Endodermal cell (in vitro differentiated cells): ENCODE data around the gene KCNQ1. TPM values are rescaled to one million over a fixed set of nuclear protein-coding genes. Genes with fewer than 3 reads are reported as not detected.

Experiments
- DNase-seq: peaks from one replicate; pipeline ENCODE4 v3.0.0-alpha.2; 2017
- H3K27ac ChIP-seq: 2 replicates; pipeline ENCODE4 v1.5.1; 2013; ENCODE audit warnings: mild to moderate bottlenecking, low read depth, low read length, moderate library complexity
- H3K27me3 ChIP-seq: 2 replicates; pipeline ENCODE4 v1.6.1; 2013; ENCODE audit warnings: mild to moderate bottlenecking, low read length, moderate library complexity; ENCODE audit not compliant: insufficient read depth, control insufficient read depth, poor library complexity, severe bottlenecking
- H3K36me3 ChIP-seq: 2 replicates; pipeline ENCODE4 v1.7.0; 2013; ENCODE audit warnings: mild to moderate bottlenecking, low read length, moderate library complexity; ENCODE audit not compliant: control insufficient read depth, insufficient read depth
- H3K4me1 ChIP-seq: one replicate; pipeline ENCODE4 v1.7.0; 2013; ENCODE audit warnings: low read length; ENCODE audit not compliant: control insufficient read depth, insufficient read depth
- H3K4me3 ChIP-seq: 2 replicates; pipeline ENCODE4 v1.5.1; 2013; ENCODE audit warnings: mild to moderate bottlenecking, low read length, moderate library complexity
- H3K9ac ChIP-seq: 2 replicates; pipeline ENCODE4 v1.6.1; 2013; ENCODE audit warnings: mild to moderate bottlenecking, low read length, moderate library complexity; ENCODE audit not compliant: poor library complexity, severe bottlenecking; ENCODE audit errors: extremely low read depth
- H3K9me3 ChIP-seq: 2 replicates; pipeline ENCODE4 v1.6.1; 2013; ENCODE audit warnings: mild to moderate bottlenecking, low read length, moderate library complexity; ENCODE audit not compliant: control insufficient read depth
- H3K27ac Mint-ChIP-seq: 2 replicates; pipeline ENCODE4 v1.8.0; 2020; ENCODE audit warnings: mixed read lengths
- H3K27me3 Mint-ChIP-seq: 2 replicates; pipeline ENCODE4 v1.8.0; 2021; ENCODE audit warnings: mild to moderate bottlenecking, mixed read lengths; ENCODE audit not compliant: insufficient read depth
- H3K36me3 Mint-ChIP-seq: 2 replicates; pipeline ENCODE4 v1.8.0; 2020; ENCODE audit warnings: low read depth, mixed read lengths
- H3K4me1 Mint-ChIP-seq: 2 replicates; pipeline ENCODE4 v1.8.0; 2020; ENCODE audit warnings: mixed read lengths
- H3K4me3 Mint-ChIP-seq: 2 replicates; pipeline ENCODE4 v1.8.0; 2020; ENCODE audit warnings: mild to moderate bottlenecking, moderate library complexity, mixed read lengths
- H3K9me3 Mint-ChIP-seq: 2 replicates; pipeline ENCODE4 v1.8.0; 2020; ENCODE audit warnings: mild to moderate bottlenecking, mixed read lengths
- WGBS, 2 experiments: methylation state at CpG; one replicate each; pipeline versions ENCODE4 v1.1.5 to v1.1.7; 2013; ENCODE audit warnings: missing lambda C conversion rate in 2 of 2, mixed read lengths in 1 of 2; ENCODE audit not compliant: insufficient coverage in 1 of 2, insufficient read length in 1 of 2; 5-methylcytosine and 5-hydroxymethylcytosine counted together
- total RNA-seq, 2 donors: library from RNA; stranded (reverse); fragmentation: NEBNext Ultra II Directional in 1 of 2; extraction: Animal tissue kit (Norgen Biotek cat#: 25700) in 1 of 2; gene quantifications; 2 replicates in 1 of 2; 3 replicates in 1 of 2; pipeline ENCODE4 v1.2.1, GENCODE V29; 2021
- TF ChIP-seq, protein P1 (sequence below): fragments of 200-600 bp; sonication (generic); conservative IDR thresholded peaks from 2 replicates; pipeline ENCODE4 v1.5.0; 2021; ENCODE audit warnings: antibody characterized with exemption, mild to moderate bottlenecking

The KCNQ1 gene
- total RNA-seq, 2 donors from 2014 or later = 1.8 to 3.5 TPM

DNA sequence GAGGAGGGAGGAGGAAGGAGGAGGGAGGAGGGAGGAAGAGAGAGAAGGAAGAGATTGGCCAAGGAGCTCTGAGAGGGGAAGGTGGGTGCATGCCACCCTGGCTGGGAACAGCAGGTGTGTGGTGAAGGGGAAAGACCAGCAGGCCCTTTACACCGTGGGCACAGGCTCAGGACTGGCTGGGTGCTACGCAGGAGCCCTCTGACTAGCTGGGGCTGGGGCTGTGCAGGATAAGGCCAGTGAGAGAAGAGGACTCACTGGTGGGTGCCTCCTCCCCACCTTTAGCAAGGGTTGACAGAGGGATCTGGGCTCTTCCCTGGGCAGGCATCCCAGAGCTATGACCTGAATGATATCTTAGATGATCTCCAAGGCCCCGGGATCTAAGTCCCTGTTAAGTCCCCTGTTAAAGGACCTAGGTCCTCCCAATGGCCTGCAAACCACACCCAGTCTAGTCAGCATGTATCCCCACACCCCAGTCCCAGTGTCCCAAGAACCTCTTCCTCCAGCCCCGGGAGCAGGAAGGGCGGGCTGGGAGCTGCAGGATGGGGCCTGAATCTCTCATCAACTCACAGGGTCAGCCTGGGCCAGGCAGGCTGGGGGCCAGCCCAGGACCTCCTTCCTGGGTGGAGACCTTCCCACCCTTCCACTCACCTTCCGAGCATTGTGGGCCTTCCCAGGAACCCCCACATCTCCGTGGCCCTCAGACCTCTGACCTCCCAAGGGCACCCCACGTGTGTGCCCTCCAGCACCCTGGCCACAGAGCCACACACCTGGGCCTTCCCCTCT, 385.4 kb downstream of the KCNQ1 start:
- no peaks in the 10 kb centered on the region for H3K27me3 ChIP-seq
- Mint-ChIP-seq H3K27me3 (peaks cover 48% of the 10 kb centered on the region), H3K9me3 (peaks cover 21% of the 10 kb centered on the region), H3K4me3 (no peak overlapping the region), H3K4me1 (no peaks in the 10 kb centered on the region), H3K36me3 (no peaks in the 10 kb centered on the region), H3K27ac (no peak overlapping the region)
- no peaks in the 10 kb centered on the region for H3K4me1 ChIP-seq
- no peak for DNase-seq
- peaks cover 18% of the 10 kb centered on the region for H3K9me3 ChIP-seq
- H3K4me3 ChIP-seq = no peak overlapping the region
- 86 to 90% methylated on average over 2 to 8 of the region's 8 CpGs for WGBS, 2 experiments
- no peak overlapping the region for H3K27ac ChIP-seq
- TF ChIP-seq, protein P1, sequence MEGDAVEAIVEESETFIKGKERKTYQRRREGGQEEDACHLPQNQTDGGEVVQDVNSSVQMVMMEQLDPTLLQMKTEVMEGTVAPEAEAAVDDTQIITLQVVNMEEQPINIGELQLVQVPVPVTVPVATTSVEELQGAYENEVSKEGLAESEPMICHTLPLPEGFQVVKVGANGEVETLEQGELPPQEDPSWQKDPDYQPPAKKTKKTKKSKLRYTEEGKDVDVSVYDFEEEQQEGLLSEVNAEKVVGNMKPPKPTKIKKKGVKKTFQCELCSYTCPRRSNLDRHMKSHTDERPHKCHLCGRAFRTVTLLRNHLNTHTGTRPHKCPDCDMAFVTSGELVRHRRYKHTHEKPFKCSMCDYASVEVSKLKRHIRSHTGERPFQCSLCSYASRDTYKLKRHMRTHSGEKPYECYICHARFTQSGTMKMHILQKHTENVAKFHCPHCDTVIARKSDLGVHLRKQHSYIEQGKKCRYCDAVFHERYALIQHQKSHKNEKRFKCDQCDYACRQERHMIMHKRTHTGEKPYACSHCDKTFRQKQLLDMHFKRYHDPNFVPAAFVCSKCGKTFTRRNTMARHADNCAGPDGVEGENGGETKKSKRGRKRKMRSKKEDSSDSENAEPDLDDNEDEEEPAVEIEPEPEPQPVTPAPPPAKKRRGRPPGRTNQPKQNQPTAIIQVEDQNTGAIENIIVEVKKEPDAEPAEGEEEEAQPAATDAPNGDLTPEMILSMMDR = no peak
- H3K36me3 ChIP-seq = no peaks in the 10 kb centered on the region
- H3K9ac ChIP-seq = no peak overlapping the region

DNA sequence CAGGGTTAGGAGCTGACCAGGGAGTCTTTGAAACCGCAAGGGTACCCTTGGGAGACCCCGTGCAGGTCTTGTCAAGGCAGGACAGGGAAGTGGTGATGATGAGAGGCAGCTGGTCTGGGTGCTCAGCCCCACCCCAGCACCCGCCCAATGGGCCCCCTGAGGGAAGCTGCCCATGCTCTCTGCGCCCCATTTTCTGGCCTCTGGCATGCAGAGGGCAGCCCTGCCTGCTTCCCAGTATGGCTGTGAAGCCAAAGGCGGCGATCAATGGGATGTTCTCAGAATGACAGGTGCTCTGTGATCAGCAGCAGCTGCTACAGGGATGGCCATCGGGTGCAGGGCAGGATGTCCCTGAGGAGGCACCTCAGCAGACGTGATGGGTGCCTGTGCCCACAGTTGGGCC, 386.1 kb downstream of the KCNQ1 start:
- H3K36me3 Mint-ChIP-seq = no peaks in the 10 kb centered on the region
- peaks cover 21% of the 10 kb centered on the region for H3K9me3 Mint-ChIP-seq
- no peak for DNase-seq
- no peak overlapping the region for H3K4me3 ChIP-seq
- H3K9me3 ChIP-seq = peaks cover 18% of the 10 kb centered on the region
- H3K4me3 Mint-ChIP-seq = no peak overlapping the region
- H3K27me3 Mint-ChIP-seq = peaks cover 50% of the 10 kb centered on the region
- WGBS, 2 experiments = 94 to 100% methylated on average over 5 to 8 of the region's 8 CpGs
- TF ChIP-seq, protein P1 = no peak
- H3K36me3 ChIP-seq = no peaks in the 10 kb centered on the region
- no peaks in the 10 kb centered on the region for H3K4me1 ChIP-seq
- H3K27ac ChIP-seq = no peak overlapping the region
- no peak overlapping the region for H3K9ac ChIP-seq
- H3K4me1 Mint-ChIP-seq = peaks cover 5% of the 10 kb centered on the region
- no peaks in the 10 kb centered on the region for H3K27me3 ChIP-seq
- H3K27ac Mint-ChIP-seq = no peak overlapping the region

GRCh38 chr11:2831781-2832532, 387.1 kb downstream of the KCNQ1 start:
- H3K27me3 ChIP-seq = no peaks in the 10 kb centered on the region
- H3K9ac ChIP-seq = no peak overlapping the region
- no peaks in the 10 kb centered on the region for H3K36me3 ChIP-seq
- no peak overlapping the region for H3K27ac Mint-ChIP-seq
- H3K4me3 ChIP-seq = no peak overlapping the region
- H3K9me3 ChIP-seq = peaks cover 18% of the 10 kb centered on the region
- H3K27ac ChIP-seq = no peak overlapping the region
- no peaks in the 10 kb centered on the region for H3K4me1 ChIP-seq
- peaks cover 53% of the 10 kb centered on the region for H3K27me3 Mint-ChIP-seq
- H3K36me3 Mint-ChIP-seq = no peaks in the 10 kb centered on the region
- TF ChIP-seq, protein P1 = no peak
- no peak for DNase-seq
- H3K4me3 Mint-ChIP-seq = no peak overlapping the region
- peaks cover 21% of the 10 kb centered on the region for H3K9me3 Mint-ChIP-seq
- H3K4me1 Mint-ChIP-seq = peaks cover 5% of the 10 kb centered on the region
- 91 to 100% methylated on average over 3 to 14 of the region's 14 CpGs for WGBS, 2 experiments
